NCI-H82 treated with DMSO at 0.1 percent for 48 hours (cell line): Measurements from ENCODE around the gene PPFIBP1.
"Not testable (repeated sequence)": the region's sequence is repeated elsewhere in the genome, so short reads cannot be mapped to it uniquely, and the experiment has no call there.

Experiments
- DNase-seq: peaks from one replicate; lab custom pipeline; 2025; ENCODE audit not compliant: unreplicated experiment; lab: John Stamatoyannopoulos, UW

The PPFIBP1 gene

GRCh38 chr12:27703720-27704452 lies 179.9 kb downstream of the PPFIBP1 start:
- DNase-seq: peak; percentile 56

- no peak for DNase-seq
These were observed 181.3 kb downstream of the PPFIBP1 start for GRCh38 chr12:27705263-27705662.

- DNase-seq: no peak
These were observed 183.2 kb downstream of the PPFIBP1 start for GRCh38 chr12:27707216-27707615.

GRCh38 chr12:27709212-27709931 lies 185.4 kb downstream of the PPFIBP1 start:
- DNase-seq: no peak

- no peak for DNase-seq
These were observed 186.1 kb downstream of the PPFIBP1 start for GRCh38 chr12:27709932-27710591.

GRCh38 chr12:27710592-27711316 lies 186.7 kb downstream of the PPFIBP1 start, which contains the start of gene MRPS35:
MRPS35 (plus strand) TSS chr12:27710832; CDS start chr12:27710844, 12 bp downstream.
- DNase-seq: peak; percentile 78

- peak; percentile 13 for DNase-seq
These were observed 187.3 kb downstream of the PPFIBP1 start for GRCh38 chr12:27711317-27711682.

GRCh38 chr12:27711967-27712366 lies 188.0 kb downstream of the PPFIBP1 start:
- no peak for DNase-seq

GRCh38 chr12:27723212-27723611 lies 199.2 kb downstream of the PPFIBP1 start:
- no peak for DNase-seq

- DNase-seq: no peak
These were observed 206.1 kb downstream of the PPFIBP1 start for GRCh38 chr12:27730097-27730588.

GRCh38 chr12:27732281-27732680 lies 208.3 kb downstream of the PPFIBP1 start:
- DNase-seq: no peak

GRCh38 chr12:27733052-27733656 lies 209.1 kb downstream of the PPFIBP1 start:
- DNase-seq: no peak

GRCh38 chr12:27733791-27734190 lies 209.8 kb downstream of the PPFIBP1 start:
- DNase-seq: no peak

- not testable (repeated sequence) for DNase-seq
These were observed 210.3 kb downstream of the PPFIBP1 start for GRCh38 chr12:27734321-27734720.

- no peak for DNase-seq
These were observed 219.6 kb downstream of the PPFIBP1 start for GRCh38 chr12:27743601-27744000.
